ENCODE data around the gene C16orf89.

C16orf89 gene

DNA sequence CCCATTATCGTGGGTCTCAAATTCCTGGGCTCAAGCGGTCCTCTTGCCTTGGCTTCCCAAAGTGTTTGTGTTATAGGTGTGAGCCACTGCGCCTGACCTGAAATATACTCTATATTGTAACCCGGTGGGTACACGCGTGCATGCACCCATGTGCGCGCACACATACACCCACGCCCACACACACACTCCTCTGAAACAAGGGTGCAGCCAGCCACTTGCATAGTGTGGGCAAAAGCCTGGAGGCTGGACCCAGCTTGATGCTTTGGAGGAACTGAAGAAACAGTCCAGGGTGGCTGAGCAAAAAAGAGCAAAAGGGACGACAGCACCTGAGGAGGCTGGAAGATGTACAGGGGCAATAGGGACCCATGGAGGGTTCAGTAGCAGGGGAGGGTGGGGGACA lies 61.9 kb downstream of the C16orf89 start:
- no peak for DNase-seq (ENCODE audit: low read depth)

DNA sequence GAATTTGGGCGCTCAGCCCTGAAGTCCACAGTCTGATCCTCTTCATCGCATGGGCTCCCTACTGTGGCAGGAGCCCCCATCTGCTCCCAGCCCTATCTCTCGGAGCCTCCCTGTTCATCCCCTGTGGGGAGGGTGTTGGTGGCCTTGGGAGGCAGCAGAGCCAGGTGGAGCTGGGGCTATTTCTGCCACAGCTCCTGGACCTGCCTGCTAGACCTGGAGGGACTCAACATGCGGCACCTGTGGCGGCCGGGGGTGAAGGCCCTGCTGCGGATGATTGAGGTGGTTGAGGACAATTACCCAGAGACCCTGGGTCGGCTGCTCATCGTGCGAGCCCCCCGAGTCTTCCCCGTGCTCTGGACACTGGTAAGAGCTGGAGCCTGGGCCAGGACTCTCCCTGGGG lies 62.5 kb downstream of the C16orf89 start:
- no peak for DNase-seq (ENCODE audit: low read depth)

DNA sequence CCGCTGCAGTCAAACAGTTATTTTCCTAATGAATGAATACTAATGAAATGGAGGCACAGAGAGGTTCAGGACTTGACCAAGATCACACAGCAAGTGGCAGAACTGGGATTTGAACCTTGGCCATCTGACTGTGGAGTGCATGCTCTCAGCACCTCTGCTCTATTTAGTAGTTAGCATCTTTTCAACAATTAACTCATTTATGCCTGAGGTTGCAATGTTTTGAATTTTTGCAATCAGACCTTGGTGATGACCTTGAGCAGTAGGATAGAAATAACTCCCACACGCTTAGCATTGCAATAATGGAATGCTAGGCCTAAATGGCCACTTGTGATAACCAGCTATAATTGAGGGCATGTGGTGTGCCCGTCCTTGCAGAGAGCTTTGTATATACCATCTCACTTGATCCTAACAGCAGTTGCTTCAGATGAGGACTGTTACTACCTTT lies 63.0 kb downstream of the C16orf89 start:
- DNase-seq (ENCODE audit: low read depth): no peak

GRCh38 chr16:5001986-5002385 lies 63.8 kb downstream of the C16orf89 start:
- DNase-seq (ENCODE audit: low read depth): no peak

DNA sequence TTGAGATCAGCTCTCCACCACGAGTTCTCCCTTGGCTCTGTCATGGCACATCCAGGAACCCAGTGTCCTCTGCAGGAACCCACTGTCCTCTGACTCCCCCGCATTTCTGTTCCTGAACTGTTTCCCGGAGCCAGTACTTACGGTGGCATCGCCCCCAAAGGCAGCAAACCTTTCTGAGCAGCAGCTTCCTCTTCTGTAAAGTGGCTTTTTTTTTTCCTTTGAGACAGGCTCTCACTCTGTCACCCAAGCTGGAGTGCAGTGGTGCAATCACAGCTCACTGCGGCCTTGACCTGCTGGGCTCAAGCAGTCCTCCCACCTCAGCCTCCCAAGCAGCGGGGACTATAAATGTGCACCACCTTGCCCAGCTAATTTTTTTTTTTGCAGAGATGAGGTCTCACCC lies 64.2 kb downstream of the C16orf89 start:
- DNase-seq (ENCODE audit: low read depth): no peak

- no peak for DNase-seq (ENCODE audit: low read depth)
Measured at GRCh38 chr16:5000573-5001001, 65.2 kb downstream of the C16orf89 start.

DNA sequence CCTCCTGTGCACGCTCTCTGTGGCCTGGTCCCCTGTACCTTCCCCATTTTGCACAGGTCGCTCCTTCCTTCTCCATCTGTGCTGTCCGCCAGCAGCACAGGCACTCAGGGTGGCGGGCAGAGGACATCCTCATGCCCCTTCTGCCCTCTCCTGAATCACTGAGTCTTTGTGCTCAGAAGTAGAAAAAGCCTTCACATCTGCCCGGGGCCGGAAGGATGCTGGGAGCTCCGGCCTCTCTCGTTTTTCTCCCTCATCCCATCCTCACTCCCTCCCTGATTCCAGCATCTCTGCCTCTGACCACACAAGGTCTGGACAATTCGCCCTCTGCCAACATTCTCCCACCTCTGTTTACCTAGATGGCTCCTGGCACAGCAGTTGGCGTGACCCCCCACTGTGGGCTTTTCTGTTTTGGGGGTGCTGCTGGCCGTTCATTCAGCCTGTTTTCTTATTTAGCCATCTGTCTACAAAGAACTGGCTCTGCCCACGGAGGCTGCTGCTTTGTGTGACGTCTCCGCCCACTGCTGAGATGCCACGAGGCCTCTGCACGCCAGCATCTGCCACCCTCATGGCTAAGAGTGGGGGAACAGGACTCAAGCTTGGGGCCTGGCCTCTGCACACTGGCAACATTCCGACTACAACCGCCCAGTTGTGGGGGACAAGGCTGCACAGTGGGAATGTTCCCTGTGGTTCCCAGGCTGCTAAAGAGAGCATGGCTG lies 70.9 kb downstream of the C16orf89 start:
- DNase-seq (ENCODE audit: low read depth): no peak

Data from stromal cell of bone marrow (primary cell).